WTC11 (cell line): ENCODE data around the gene ARHGAP15. TPM values are rescaled to one million over a fixed set of nuclear protein-coding genes. Genes with fewer than 3 reads are reported as not detected.

Experiments
- ATAC-seq: fragments of 200-7000 bp; cut with Tn5 transposase; 2 replicates; pipeline ENCODE4 v1.10.0; 2021; ENCODE audit warnings: mild to moderate bottlenecking, moderate library complexity
- CTCF ChIA-PET: fragments of 300-600 bp; sonication (Branson Sonifier 250); formaldehyde crosslinking; loops from one replicate; lab custom pipeline; 2021; ENCODE audit warnings: antibody characterized with exemption; lab: Charles Lee
- POLR2A ChIA-PET: fragments of 350-600 bp; sonication (Branson Sonifier 250); formaldehyde crosslinking; loops from one replicate; lab custom pipeline; 2021; ENCODE audit warnings: antibody characterized with exemption; lab: Charles Lee
- DNase-seq: peaks from one replicate; pipeline ENCODE4 v3.0.0; 2021; ENCODE audit warnings: low spot score
- H3K27ac Mint-ChIP-seq: 2 replicates; pipeline ENCODE4 v1.8.0; 2021; ENCODE audit warnings: mixed read lengths
- H3K27me3 Mint-ChIP-seq: 2 replicates; pipeline ENCODE4 v1.8.0; 2021; ENCODE audit warnings: low read depth, mild to moderate bottlenecking, moderate library complexity, mixed read lengths
- H3K36me3 Mint-ChIP-seq: 2 replicates; pipeline ENCODE4 v1.8.0; 2021; ENCODE audit warnings: mixed read lengths
- H3K4me1 Mint-ChIP-seq: 2 replicates; pipeline ENCODE4 v1.8.0; 2022; ENCODE audit warnings: mixed read lengths
- H3K4me3 Mint-ChIP-seq: 2 replicates; pipeline ENCODE4 v1.8.0; 2021; ENCODE audit warnings: mild to moderate bottlenecking, moderate library complexity, mixed read lengths
- H3K9me3 Mint-ChIP-seq: 2 replicates; pipeline ENCODE4 v1.8.0; 2021; ENCODE audit warnings: mixed read lengths
- ATF1 ChIP-seq: sonication (generic); formaldehyde crosslinking; IDR thresholded peaks from 2 replicates; pipeline ENCODE4 v1.8.1; 2023; ENCODE audit warnings: mild to moderate bottlenecking, moderate library complexity, missing genetic modification reagents
- ETV6 ChIP-seq: sonication (generic); formaldehyde crosslinking; IDR thresholded peaks from 2 replicates; pipeline ENCODE4 v1.8.1; 2022; ENCODE audit warnings: mild to moderate bottlenecking, missing genetic modification reagents
- HMGA2 ChIP-seq: fragments of 250-450 bp; sonication (Bioruptor Pico); IDR thresholded peaks from 2 replicates; pipeline ENCODE4 v1.4.0; 2021; ENCODE audit warnings: mild to moderate bottlenecking, moderate library complexity
- JUN ChIP-seq: sonication (generic); formaldehyde crosslinking; IDR thresholded peaks from 2 replicates; pipeline ENCODE4 v1.8.0; 2023; ENCODE audit warnings: mild to moderate bottlenecking, missing genetic modification reagents
- NR1H2 ChIP-seq: sonication (generic); formaldehyde crosslinking; IDR thresholded peaks from 2 replicates; pipeline ENCODE4 v1.9.0; 2021; ENCODE audit warnings: mild to moderate bottlenecking, moderate library complexity, missing genetic modification reagents
- NR3C1 ChIP-seq: sonication (generic); formaldehyde crosslinking; conservative IDR thresholded peaks from 2 replicates; pipeline ENCODE4 v1.8.1; 2023; ENCODE audit warnings: low read depth, mild to moderate bottlenecking, missing genetic modification reagents
- OVOL2 ChIP-seq: fragments of 250-450 bp; sonication (Bioruptor Pico); IDR thresholded peaks from 2 replicates; pipeline ENCODE4 v1.9.0; 2021; ENCODE audit warnings: mild to moderate bottlenecking, borderline replicate concordance
- ZNF317 ChIP-seq: sonication (generic); formaldehyde crosslinking; IDR thresholded peaks from 2 replicates; pipeline ENCODE4 v1.8.1; 2023; ENCODE audit warnings: low read depth, mild to moderate bottlenecking, moderate library complexity, missing genetic modification reagents, borderline replicate concordance
- ZNF416 ChIP-seq: fragments of 250-450 bp; sonication (Bioruptor Pico); IDR thresholded peaks from 2 replicates; pipeline ENCODE4 v1.9.0; 2021; ENCODE audit warnings: mild to moderate bottlenecking, inconsistent platforms
- total RNA-seq: library from RNA; stranded (reverse); gene quantifications from 3 replicates; pipeline ENCODE4 v1.2.3, GENCODE V29; 2021
- TF ChIP-seq, protein P1 (sequence below): sonication (generic); formaldehyde crosslinking; IDR thresholded peaks from 2 replicates; pipeline ENCODE4 v1.8.1; 2023; ENCODE audit warnings: mild to moderate bottlenecking, missing genetic modification reagents
- TF ChIP-seq, protein P2 (sequence below): sonication (generic); formaldehyde crosslinking; IDR thresholded peaks from 2 replicates; pipeline ENCODE4 v1.8.0; 2022; ENCODE audit warnings: mild to moderate bottlenecking, missing genetic modification reagents
- TF ChIP-seq, protein P3 (sequence below): sonication (generic); formaldehyde crosslinking; IDR thresholded peaks from 2 replicates; pipeline ENCODE4 v1.8.1; 2023; ENCODE audit warnings: mild to moderate bottlenecking, missing genetic modification reagents
- TF ChIP-seq, protein P4 (sequence below): sonication (generic); formaldehyde crosslinking; IDR thresholded peaks from 2 replicates; pipeline ENCODE4 v1.8.0; 2022; ENCODE audit warnings: mild to moderate bottlenecking, missing genetic modification reagents

ARHGAP15 gene
- total RNA-seq, 1 experiment from 2014 or later, result 0.28 TPM

DNA sequence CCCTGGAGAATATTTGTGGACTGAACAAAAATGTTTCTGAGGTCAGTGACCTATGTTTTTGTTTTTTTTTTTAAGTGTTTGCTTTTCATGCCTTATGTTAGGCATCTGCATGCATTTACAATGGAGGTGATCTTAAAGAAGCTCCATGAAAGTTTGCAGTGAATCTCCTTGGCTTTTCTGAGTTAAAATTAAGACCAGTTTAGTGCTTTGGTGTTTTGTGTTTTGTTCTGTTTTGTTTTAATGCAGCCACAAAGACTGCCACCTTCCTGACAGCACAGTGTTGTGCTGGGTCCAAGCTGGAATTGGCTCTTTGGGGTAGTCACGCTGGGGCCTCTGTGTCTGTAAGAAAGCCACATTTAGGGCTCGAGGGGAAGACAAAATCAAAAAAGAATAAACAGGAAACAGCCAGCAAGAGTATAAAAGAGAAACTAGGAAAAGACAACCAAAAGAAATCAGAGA is 396.2 kb downstream of the ARHGAP15 start:
- Mint-ChIP-seq H3K4me1 (peaks cover 15% of the 10 kb centered on the region), H3K9me3 (no peaks in the 10 kb centered on the region), H3K36me3 (no peaks in the 10 kb centered on the region), H3K4me3 (no peak overlapping the region), H3K27me3 (no peaks in the 10 kb centered on the region), H3K27ac (peak overlapping the region; percentile 26; the same call in 1 of the 2 replicates)
- CTCF ChIA-PET, result no interaction called here
- TF ChIP-seq NR1H2 (CRISPR knock-in tag), result no peak
- TF ChIP-seq, protein P1, sequence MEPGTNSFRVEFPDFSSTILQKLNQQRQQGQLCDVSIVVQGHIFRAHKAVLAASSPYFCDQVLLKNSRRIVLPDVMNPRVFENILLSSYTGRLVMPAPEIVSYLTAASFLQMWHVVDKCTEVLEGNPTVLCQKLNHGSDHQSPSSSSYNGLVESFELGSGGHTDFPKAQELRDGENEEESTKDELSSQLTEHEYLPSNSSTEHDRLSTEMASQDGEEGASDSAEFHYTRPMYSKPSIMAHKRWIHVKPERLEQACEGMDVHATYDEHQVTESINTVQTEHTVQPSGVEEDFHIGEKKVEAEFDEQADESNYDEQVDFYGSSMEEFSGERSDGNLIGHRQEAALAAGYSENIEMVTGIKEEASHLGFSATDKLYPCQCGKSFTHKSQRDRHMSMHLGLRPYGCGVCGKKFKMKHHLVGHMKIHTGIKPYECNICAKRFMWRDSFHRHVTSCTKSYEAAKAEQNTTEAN (CRISPR knock-in tag), result no peak
- TF ChIP-seq, protein P2, sequence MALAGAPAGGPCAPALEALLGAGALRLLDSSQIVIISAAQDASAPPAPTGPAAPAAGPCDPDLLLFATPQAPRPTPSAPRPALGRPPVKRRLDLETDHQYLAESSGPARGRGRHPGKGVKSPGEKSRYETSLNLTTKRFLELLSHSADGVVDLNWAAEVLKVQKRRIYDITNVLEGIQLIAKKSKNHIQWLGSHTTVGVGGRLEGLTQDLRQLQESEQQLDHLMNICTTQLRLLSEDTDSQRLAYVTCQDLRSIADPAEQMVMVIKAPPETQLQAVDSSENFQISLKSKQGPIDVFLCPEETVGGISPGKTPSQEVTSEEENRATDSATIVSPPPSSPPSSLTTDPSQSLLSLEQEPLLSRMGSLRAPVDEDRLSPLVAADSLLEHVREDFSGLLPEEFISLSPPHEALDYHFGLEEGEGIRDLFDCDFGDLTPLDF (CRISPR knock-in tag), result no peak
- TF ChIP-seq, protein P3, sequence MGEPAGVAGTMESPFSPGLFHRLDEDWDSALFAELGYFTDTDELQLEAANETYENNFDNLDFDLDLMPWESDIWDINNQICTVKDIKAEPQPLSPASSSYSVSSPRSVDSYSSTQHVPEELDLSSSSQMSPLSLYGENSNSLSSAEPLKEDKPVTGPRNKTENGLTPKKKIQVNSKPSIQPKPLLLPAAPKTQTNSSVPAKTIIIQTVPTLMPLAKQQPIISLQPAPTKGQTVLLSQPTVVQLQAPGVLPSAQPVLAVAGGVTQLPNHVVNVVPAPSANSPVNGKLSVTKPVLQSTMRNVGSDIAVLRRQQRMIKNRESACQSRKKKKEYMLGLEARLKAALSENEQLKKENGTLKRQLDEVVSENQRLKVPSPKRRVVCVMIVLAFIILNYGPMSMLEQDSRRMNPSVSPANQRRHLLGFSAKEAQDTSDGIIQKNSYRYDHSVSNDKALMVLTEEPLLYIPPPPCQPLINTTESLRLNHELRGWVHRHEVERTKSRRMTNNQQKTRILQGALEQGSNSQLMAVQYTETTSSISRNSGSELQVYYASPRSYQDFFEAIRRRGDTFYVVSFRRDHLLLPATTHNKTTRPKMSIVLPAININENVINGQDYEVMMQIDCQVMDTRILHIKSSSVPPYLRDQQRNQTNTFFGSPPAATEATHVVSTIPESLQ (CRISPR knock-in tag), result no peak
- TF ChIP-seq OVOL2 (CRISPR knock-in tag), result no peak
- TF ChIP-seq NR3C1 (CRISPR knock-in tag), result no peak
- ATAC-seq, result peak; percentile 44
- no peak for DNase-seq
- POLR2A ChIA-PET, result no interaction called here

DNA sequence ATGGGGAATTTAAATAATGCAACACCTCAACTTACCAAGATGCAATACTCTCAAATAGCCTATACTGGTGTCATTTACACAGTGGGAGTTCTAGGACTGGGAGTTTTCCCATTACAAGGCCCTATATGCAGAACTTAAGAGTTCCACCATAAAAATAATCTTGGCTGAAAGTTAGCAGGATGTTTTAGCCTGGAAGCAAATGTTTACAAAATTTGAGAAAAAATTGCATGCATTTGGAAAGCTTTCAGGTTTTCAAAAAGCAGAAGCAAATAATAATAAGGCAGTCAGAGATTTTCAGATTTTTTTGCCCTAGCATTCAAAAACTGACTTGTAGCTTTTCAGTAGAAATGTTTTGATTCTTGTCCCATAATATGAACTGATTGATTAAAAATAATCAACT is 397.3 kb downstream of the ARHGAP15 start:
- TF ChIP-seq ATF1, result no peak
- no peak for TF ChIP-seq OVOL2 (CRISPR knock-in tag)
- TF ChIP-seq JUN (CRISPR knock-in tag), result no peak
- TF ChIP-seq, protein P1 (CRISPR knock-in tag), result no peak
- TF ChIP-seq ZNF416, result no peak
- no peak for TF ChIP-seq ZNF317 (CRISPR knock-in tag)
- no peak overlapping the region for H3K27ac Mint-ChIP-seq
- ChIA-PET CTCF (interaction anchor here (0.7 kb wide), 1 partner anchor 14 kb away, joined by 3 read pairs; no protein-coding TSS in a partner anchor), POLR2A (no interaction called here)
- H3K9me3 Mint-ChIP-seq, result no peaks in the 10 kb centered on the region
- DNase-seq (no peak), ATAC-seq (no peak)
- H3K27me3 Mint-ChIP-seq, result no peaks in the 10 kb centered on the region
- H3K4me3 Mint-ChIP-seq, result no peak overlapping the region
- no peaks in the 10 kb centered on the region for H3K36me3 Mint-ChIP-seq
- H3K4me1 Mint-ChIP-seq, result peaks cover 15% of the 10 kb centered on the region

DNA sequence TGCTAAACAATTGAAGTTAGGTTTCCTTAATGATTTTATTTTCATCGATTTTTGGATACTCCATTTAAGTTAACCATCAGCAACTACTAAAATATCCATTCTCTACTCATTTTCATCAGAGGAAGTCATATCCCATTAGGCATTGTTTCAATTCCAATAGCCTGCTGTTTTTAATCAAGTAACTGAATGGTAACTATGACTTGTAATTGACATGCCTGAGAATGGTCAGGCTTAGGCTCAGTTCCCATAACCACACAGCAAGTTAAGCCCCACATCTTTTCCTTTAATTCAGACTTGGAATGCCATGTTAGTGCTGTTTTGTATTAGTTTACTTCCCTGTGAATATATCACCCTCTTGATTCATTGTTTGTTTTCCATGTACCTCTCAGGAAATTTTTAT is 398.8 kb downstream of the ARHGAP15 start:
- peaks cover 15% of the 10 kb centered on the region for H3K4me1 Mint-ChIP-seq
- TF ChIP-seq, protein P4, sequence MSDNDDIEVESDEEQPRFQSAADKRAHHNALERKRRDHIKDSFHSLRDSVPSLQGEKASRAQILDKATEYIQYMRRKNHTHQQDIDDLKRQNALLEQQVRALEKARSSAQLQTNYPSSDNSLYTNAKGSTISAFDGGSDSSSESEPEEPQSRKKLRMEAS, result no peak
- no peak for TF ChIP-seq ETV6 (CRISPR knock-in tag)
- no peak for TF ChIP-seq HMGA2
- DNase-seq (no peak), ATAC-seq (no peak)
- H3K9me3 Mint-ChIP-seq, result no peaks in the 10 kb centered on the region
- ChIA-PET CTCF (no interaction called here), POLR2A (no interaction called here)
- no peaks in the 10 kb centered on the region for H3K36me3 Mint-ChIP-seq
- H3K27me3 Mint-ChIP-seq, result no peaks in the 10 kb centered on the region
- no peak overlapping the region for H3K27ac Mint-ChIP-seq
- H3K4me3 Mint-ChIP-seq, result no peak overlapping the region
